B cell (primary cell): ENCODE data around the gene CD93. TPM values are rescaled to one million over a fixed set of nuclear protein-coding genes. Genes with fewer than 3 reads are reported as not detected.

Experiments
- ATAC-seq: fragments of 200-7000 bp; cut with Tn5 transposase; one replicate; pipeline ENCODE4 v1.10.0; 2021; ENCODE audit warnings: low read depth, mild to moderate bottlenecking, moderate number of reproducible peaks, moderate library complexity
- CTCF ChIA-PET: fragments of 350-600 bp; sonication (Branson Sonifier 250); formaldehyde crosslinking; loops from one replicate; lab custom pipeline; 2021; ENCODE audit warnings: antibody characterized with exemption, inconsistent platforms; lab: Charles Lee
- POLR2A ChIA-PET: fragments of 350-600 bp; sonication (Branson Sonifier 250); formaldehyde crosslinking; loops from one replicate; lab custom pipeline; 2021; ENCODE audit warnings: antibody characterized with exemption; lab: Charles Lee
- DNase-seq: peaks from one replicate; pipeline ENCODE4 v3.0.0; 2013
- H2AFZ ChIP-seq: 2 replicates; pipeline ENCODE4 v1.6.1; 2012; ENCODE audit warnings: mild to moderate bottlenecking, low read depth, low read length; ENCODE audit not compliant: insufficient read depth, poor library complexity, severe bottlenecking
- H3K27ac ChIP-seq, 2 donors: 1 replicate in 1 of 2; 2 replicates in 1 of 2; pipeline ENCODE4 v1.5.1; 2012 to 2013; ENCODE audit warnings: low read length in 2 of 2, mild to moderate bottlenecking in 2 of 2, moderate library complexity in 1 of 2
- H3K27me3 ChIP-seq, 4 experiments: fragments of 200-600 bp in 1 of 4; sonication (generic) in 1 of 4; replicated peaks in 1 of 4; 1 replicate in 2 of 4; 2 replicates in 2 of 4; pipeline versions ENCODE4 v1.6.1 to v1.7.0; 2013 to 2016; ENCODE audit warnings: low read length in 3 of 4, mild to moderate bottlenecking in 2 of 4, mixed read lengths in 1 of 4, moderate library complexity in 1 of 4; ENCODE audit not compliant: insufficient read depth in 4 of 4, control insufficient read depth in 3 of 4; ENCODE audit errors: control extremely low read depth in 1 of 4
- H3K36me3 ChIP-seq, 2 experiments: replicated peaks in 1 of 2; 1 replicate in 1 of 2; 2 replicates in 1 of 2; pipeline versions ENCODE4 v1.6.1 to v1.7.1; 2013; ENCODE audit warnings: low read length in 1 of 2; ENCODE audit not compliant: insufficient read depth in 2 of 2, control insufficient read depth in 1 of 2; ENCODE audit errors: control extremely low read depth in 1 of 2, extremely low read depth in 1 of 2
- H3K4me1 ChIP-seq, 2 donors: fragments of 200-600 bp in 1 of 2; sonication (generic) in 1 of 2; 1 replicate in 1 of 2; 2 replicates in 1 of 2; pipeline versions ENCODE4 v1.5.1 to v1.6.1; 2013 to 2017; ENCODE audit warnings: low read length in 2 of 2; ENCODE audit not compliant: control insufficient read depth in 2 of 2, insufficient read depth in 2 of 2
- H3K4me2 ChIP-seq: replicated peaks from 2 replicates; pipeline ENCODE3; 2012; ENCODE audit warnings: mild to moderate bottlenecking, low read depth, low read length; ENCODE audit not compliant: poor library complexity, severe bottlenecking
- H3K4me3 ChIP-seq, 5 experiments: fragments of 200-600 bp in 1 of 5; sonication (generic) in 1 of 5; 1 replicate in 3 of 5; 2 replicates in 2 of 5; pipeline versions ENCODE4 v1.5.1 to v1.7.0; 2011 to 2016; ENCODE audit warnings: low read length in 4 of 5, mild to moderate bottlenecking in 4 of 5, low read depth in 2 of 5, control low read depth in 1 of 5, moderate library complexity in 1 of 5; ENCODE audit not compliant: insufficient read depth in 1 of 5; ENCODE audit errors: control extremely low read depth in 1 of 5, extremely low read depth in 1 of 5
- H3K79me2 ChIP-seq: fragments of 200-600 bp; sonication (generic); one replicate; pipeline ENCODE4 v1.6.0; 2016; ENCODE audit warnings: low read length; ENCODE audit not compliant: control insufficient read depth, insufficient read depth
- H3K9ac ChIP-seq: fragments of 200-600 bp; sonication (generic); 2 replicates; pipeline ENCODE4 v1.6.1; 2017; ENCODE audit warnings: mild to moderate bottlenecking, low read length, moderate library complexity
- H3K9me3 ChIP-seq, 3 donors: one replicate each; pipeline versions ENCODE4 v1.6.1 to v1.7.1; 2013; ENCODE audit warnings: low read length in 2 of 3; ENCODE audit not compliant: control insufficient read depth in 2 of 3, insufficient read depth in 1 of 3; ENCODE audit errors: control extremely low read depth in 1 of 3
- H4K20me1 ChIP-seq: 2 replicates; pipeline ENCODE4 v1.6.0; 2012; ENCODE audit warnings: mild to moderate bottlenecking, low read length; ENCODE audit not compliant: insufficient read depth, control insufficient read depth, poor library complexity, severe bottlenecking
- H3K27ac Mint-ChIP-seq: one replicate; pipeline ENCODE4 v1.8.0; 2021; ENCODE audit warnings: mixed read lengths
- H3K27me3 Mint-ChIP-seq: one replicate; pipeline ENCODE4 v1.8.0; 2021; ENCODE audit warnings: mixed read lengths
- H3K4me1 Mint-ChIP-seq: one replicate; pipeline ENCODE4 v1.8.0; 2021; ENCODE audit warnings: mixed read lengths
- H3K4me3 Mint-ChIP-seq: one replicate; pipeline ENCODE4 v1.8.0; 2021; ENCODE audit warnings: mixed read lengths
- H3K9me3 Mint-ChIP-seq: one replicate; pipeline ENCODE4 v1.8.0; 2022; ENCODE audit warnings: mixed read lengths; ENCODE audit not compliant: insufficient read depth
- EZH2 ChIP-seq: IDR thresholded peaks from 2 replicates; pipeline ENCODE4 v1.6.1; 2012; ENCODE audit warnings: borderline replicate concordance, low read depth, mild to moderate bottlenecking, moderate library complexity, low read length; ENCODE audit not compliant: insufficient read depth, poor library complexity, severe bottlenecking
- WGBS: methylation state at CpG from one replicate; pipeline ENCODE4 v1.1.5; 2013; ENCODE audit warnings: missing lambda C conversion rate; ENCODE audit not compliant: insufficient coverage; 5-methylcytosine and 5-hydroxymethylcytosine counted together
- intact Hi-C: fragments of 100-400 bp; cut with micrococcal nuclease; formaldehyde crosslinking; loops from one replicate; pipeline ENCODE4 v1.10.0; 2022
- polyA plus RNA-seq: library from polyadenylated mRNA; depleted of rRNA; stranded (reverse); fragments of >200 nt; gene quantifications from 2 replicates; pipeline ENCODE4 v1.2.3, GENCODE V29; 2012
- total RNA-seq, 2 donors: library from RNA; stranded (reverse); fragments of 120-200 nt in 1 of 2; gene quantifications; 1 replicate in 1 of 2; 2 replicates in 1 of 2; pipeline versions ENCODE4 v1.2.3 to v1.2.4, GENCODE V29; 2013 to 2022
- TF ChIP-seq, protein P1 (sequence below): fragments of 200-600 bp; IDR thresholded peaks from one replicate; pipeline ENCODE4 v1.8.0; 2022; ENCODE audit warnings: antibody characterized with exemption, mild to moderate bottlenecking

Gene CD93
- total and polyA plus RNA-seq, 2 donors (not counting 1 experiment from before 2014, with no cell fraction given), result 0.12 to 0.51 TPM

DNA sequence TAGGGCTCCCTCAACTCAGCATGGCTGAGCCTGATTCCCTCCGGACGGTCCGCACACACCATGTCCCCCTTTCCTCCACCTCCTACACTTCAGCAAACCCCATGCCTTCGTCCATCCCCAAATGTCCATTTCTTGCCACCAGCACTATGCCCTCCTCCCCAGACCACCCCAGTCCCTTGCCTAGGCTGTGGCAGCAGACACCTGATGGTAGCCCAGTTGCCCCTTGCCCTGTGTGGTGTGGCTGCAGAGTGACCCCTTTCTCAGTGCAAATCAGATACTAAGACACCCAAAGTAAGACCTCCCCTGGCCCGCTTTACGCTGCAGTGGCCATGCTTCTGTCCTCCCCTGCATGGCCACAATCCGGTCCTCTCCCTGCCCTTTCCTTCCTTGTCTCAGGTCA is 34.1 kb upstream of the CD93 start:
- TF ChIP-seq, protein P1, sequence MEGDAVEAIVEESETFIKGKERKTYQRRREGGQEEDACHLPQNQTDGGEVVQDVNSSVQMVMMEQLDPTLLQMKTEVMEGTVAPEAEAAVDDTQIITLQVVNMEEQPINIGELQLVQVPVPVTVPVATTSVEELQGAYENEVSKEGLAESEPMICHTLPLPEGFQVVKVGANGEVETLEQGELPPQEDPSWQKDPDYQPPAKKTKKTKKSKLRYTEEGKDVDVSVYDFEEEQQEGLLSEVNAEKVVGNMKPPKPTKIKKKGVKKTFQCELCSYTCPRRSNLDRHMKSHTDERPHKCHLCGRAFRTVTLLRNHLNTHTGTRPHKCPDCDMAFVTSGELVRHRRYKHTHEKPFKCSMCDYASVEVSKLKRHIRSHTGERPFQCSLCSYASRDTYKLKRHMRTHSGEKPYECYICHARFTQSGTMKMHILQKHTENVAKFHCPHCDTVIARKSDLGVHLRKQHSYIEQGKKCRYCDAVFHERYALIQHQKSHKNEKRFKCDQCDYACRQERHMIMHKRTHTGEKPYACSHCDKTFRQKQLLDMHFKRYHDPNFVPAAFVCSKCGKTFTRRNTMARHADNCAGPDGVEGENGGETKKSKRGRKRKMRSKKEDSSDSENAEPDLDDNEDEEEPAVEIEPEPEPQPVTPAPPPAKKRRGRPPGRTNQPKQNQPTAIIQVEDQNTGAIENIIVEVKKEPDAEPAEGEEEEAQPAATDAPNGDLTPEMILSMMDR, result no peak
- TF ChIP-seq EZH2, result no peak
- ATAC-seq (no peak), DNase-seq (no peak)
- no peak overlapping the region for H2AFZ ChIP-seq
- no peaks in the 10 kb centered on the region for H3K27me3 ChIP-seq
- no peaks in the 10 kb centered on the region for H3K79me2 ChIP-seq
- 92% methylated on average over 3 of the region's 7 CpGs for WGBS
- H4K20me1 ChIP-seq, result no peaks in the 10 kb centered on the region
- intact Hi-C loops, result no loop called here
- no peaks in the 10 kb centered on the region for H3K4me1 ChIP-seq
- CTCF ChIA-PET, result no interaction called here
- no peak overlapping the region for H3K27ac ChIP-seq
- H3K4me3 ChIP-seq, result no peak overlapping the region
- POLR2A ChIA-PET, result no interaction called here
- no peak overlapping the region for H3K27ac Mint-ChIP-seq
- H3K9ac ChIP-seq, result no peak overlapping the region
- H3K9me3 Mint-ChIP-seq, result no peaks in the 10 kb centered on the region
- peaks cover 0 to 2% (median 0%) of the 10 kb centered on the region in 3 donors for H3K9me3 ChIP-seq
- H3K27me3 Mint-ChIP-seq, result peaks cover 28% of the 10 kb centered on the region
- H3K4me2 ChIP-seq, result no peak overlapping the region
- H3K36me3 ChIP-seq, result no peaks in the 10 kb centered on the region
- peaks cover 3% of the 10 kb centered on the region for H3K4me1 Mint-ChIP-seq
- no peak overlapping the region for H3K4me3 Mint-ChIP-seq

DNA sequence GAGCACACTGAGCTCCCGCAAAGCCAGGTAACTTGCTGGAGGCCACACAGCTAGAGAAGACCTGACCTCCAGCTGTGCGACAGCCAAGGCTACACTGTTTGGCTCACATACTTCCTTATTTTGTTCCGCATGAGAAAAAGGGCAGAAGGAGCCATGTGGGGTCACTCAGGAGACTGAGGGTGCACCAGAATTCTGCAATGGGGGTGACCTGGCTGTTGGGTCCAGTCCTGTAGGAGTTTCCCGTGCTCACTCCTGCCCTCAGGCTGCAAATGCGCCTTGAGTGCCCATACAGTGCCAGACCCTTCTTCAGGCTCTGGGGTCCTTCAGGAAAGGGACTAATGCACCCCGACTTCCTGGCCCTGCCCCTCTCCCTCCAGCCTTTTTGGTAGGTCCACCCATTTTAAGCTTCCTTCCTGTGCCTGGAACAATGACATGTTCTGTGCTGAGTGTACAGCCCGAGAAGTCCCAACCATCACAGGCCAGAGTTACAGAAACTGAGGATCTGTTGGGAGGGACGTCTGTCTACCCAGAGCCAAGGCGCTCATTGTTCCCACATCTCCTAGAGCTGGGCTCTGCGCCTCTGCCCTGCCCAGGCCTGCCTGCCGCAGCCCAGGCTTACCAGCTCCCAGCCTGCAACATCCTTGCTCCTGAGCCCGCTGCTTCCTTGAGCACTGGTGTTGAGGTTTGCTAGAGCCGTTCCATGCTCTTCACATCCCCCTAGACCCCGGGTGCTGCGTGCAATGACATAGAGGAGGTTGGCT is 33.5 kb upstream of the CD93 start:
- Mint-ChIP-seq H3K4me3 (no peak overlapping the region), H3K27me3 (peaks cover 25% of the 10 kb centered on the region), H3K4me1 (peaks cover 3% of the 10 kb centered on the region), H3K27ac (no peak overlapping the region), H3K9me3 (no peaks in the 10 kb centered on the region)
- ATAC-seq (no peak), DNase-seq (no peak)
- H3K4me2 ChIP-seq, result no peak overlapping the region
- WGBS, result 91% methylated on average over 14 of the region's 15 CpGs
- H3K4me3 ChIP-seq, result no peak overlapping the region
- H2AFZ ChIP-seq, result no peak overlapping the region
- no peaks in the 10 kb centered on the region for H4K20me1 ChIP-seq
- peaks cover 0 to 2% (median 0%) of the 10 kb centered on the region in 3 donors for H3K9me3 ChIP-seq
- no peak overlapping the region for H3K27ac ChIP-seq
- H3K36me3 ChIP-seq, result no peaks in the 10 kb centered on the region
- H3K27me3 ChIP-seq, result no peaks in the 10 kb centered on the region
- H3K9ac ChIP-seq, result no peak overlapping the region
- CTCF ChIA-PET, result no interaction called here
- no peak for TF ChIP-seq EZH2
- TF ChIP-seq, protein P1, result no peak
- intact Hi-C loops, result no loop called here
- no peaks in the 10 kb centered on the region for H3K4me1 ChIP-seq
- POLR2A ChIA-PET, result no interaction called here
- no peaks in the 10 kb centered on the region for H3K79me2 ChIP-seq
